Mammary epithelial cell (primary cell): ENCODE results near the gene KCNH5.

Source experiments
- EZH2 ChIP-seq: IDR thresholded peaks from 2 replicates; pipeline ENCODE4 v1.6.1; 2012; ENCODE audit warnings: low read length, inconsistent platforms, borderline replicate concordance
- TF ChIP-seq, protein P1 (sequence below), 2 donors: IDR thresholded peaks in 1 of 2; conservative IDR thresholded peaks in 1 of 2; 2 replicates each; pipeline ENCODE4 v1.5.1; 2011 to 2012; ENCODE audit warnings: inconsistent platforms in 2 of 2, low read length in 2 of 2, mild to moderate bottlenecking in 2 of 2, control low read depth in 1 of 2, low read depth in 1 of 2; ENCODE audit not compliant: insufficient read depth in 1 of 2; ENCODE audit errors: extremely low read depth in 1 of 2

DNA sequence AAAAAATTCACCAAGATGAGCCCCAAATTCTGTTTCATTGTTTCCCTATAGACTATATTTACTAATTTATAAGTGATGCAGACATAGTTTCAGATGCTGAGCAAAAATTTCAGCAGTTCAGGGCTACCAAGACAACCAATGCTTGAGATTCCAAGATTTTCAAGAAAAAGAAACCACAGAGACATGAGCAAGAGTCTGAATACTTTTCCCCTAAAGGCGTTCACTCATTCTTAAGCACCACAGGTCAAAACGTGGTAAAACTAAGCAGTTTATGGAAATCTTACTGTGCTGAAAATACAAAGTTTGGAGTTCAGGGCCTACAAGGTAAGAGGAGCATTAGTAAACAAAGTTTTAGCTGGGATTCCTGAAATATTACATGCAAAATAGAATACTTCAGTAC is 221.2 kb downstream of the KCNH5 start:
- TF ChIP-seq, protein P1, sequence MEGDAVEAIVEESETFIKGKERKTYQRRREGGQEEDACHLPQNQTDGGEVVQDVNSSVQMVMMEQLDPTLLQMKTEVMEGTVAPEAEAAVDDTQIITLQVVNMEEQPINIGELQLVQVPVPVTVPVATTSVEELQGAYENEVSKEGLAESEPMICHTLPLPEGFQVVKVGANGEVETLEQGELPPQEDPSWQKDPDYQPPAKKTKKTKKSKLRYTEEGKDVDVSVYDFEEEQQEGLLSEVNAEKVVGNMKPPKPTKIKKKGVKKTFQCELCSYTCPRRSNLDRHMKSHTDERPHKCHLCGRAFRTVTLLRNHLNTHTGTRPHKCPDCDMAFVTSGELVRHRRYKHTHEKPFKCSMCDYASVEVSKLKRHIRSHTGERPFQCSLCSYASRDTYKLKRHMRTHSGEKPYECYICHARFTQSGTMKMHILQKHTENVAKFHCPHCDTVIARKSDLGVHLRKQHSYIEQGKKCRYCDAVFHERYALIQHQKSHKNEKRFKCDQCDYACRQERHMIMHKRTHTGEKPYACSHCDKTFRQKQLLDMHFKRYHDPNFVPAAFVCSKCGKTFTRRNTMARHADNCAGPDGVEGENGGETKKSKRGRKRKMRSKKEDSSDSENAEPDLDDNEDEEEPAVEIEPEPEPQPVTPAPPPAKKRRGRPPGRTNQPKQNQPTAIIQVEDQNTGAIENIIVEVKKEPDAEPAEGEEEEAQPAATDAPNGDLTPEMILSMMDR (conservative IDR thresholded peaks at IDR 0.05 in 1 of 2, IDR thresholded peaks at IDR 0.05 in 1 of 2; ENCODE audit: extremely low read depth in 1 of 2, insufficient read depth in 1 of 2, low read depth in 1 of 2, low read length in 2 of 2): no peak
- no peak for TF ChIP-seq EZH2
